Measurements from ENCODE around the gene SMARCB1.

The SMARCB1 gene

GRCh38 chr22:23877566-23877965 lies 90.8 kb downstream of the SMARCB1 start:
- no peak for ATAC-seq
- no peak for TF ChIP-seq ZNF70 (CRISPR knock-in tag; IDR thresholded peaks at IDR 0.05)
- no peak for TF ChIP-seq ARNTL (CRISPR knock-in tag; IDR thresholded peaks at IDR 0.05; ENCODE audit: borderline replicate concordance, low read depth)
- TF ChIP-seq ZNF8 (CRISPR knock-in tag; IDR thresholded peaks at IDR 0.05): no peak

GRCh38 chr22:23878219-23878618 lies 91.5 kb downstream of the SMARCB1 start:
- ATAC-seq: no peak
- TF ChIP-seq ZFP3 (CRISPR knock-in tag; IDR thresholded peaks at IDR 0.05): no peak
- TF ChIP-seq PPARA (CRISPR knock-in tag; IDR thresholded peaks at IDR 0.05; ENCODE audit: borderline replicate concordance): no peak
- TF ChIP-seq TOX (CRISPR knock-in tag; IDR thresholded peaks at IDR 0.05; ENCODE audit: borderline replicate concordance): no peak

GRCh38 chr22:23882370-23882769 lies 95.6 kb downstream of the SMARCB1 start:
- ATAC-seq: no peak
- TF ChIP-seq TCF4 (CRISPR knock-in tag; IDR thresholded peaks at IDR 0.05; ENCODE audit: borderline replicate concordance) (no peak), ZNF70 (CRISPR knock-in tag; IDR thresholded peaks at IDR 0.05) (no peak), SNAI2 (CRISPR knock-in tag; IDR thresholded peaks at IDR 0.05) (no peak), RARB (CRISPR knock-in tag; IDR thresholded peaks at IDR 0.05) (no peak), ISL1 (CRISPR knock-in tag; IDR thresholded peaks at IDR 0.05) (no peak), PPARA (CRISPR knock-in tag; IDR thresholded peaks at IDR 0.05; ENCODE audit: borderline replicate concordance) (no peak), ESRRG (CRISPR knock-in tag; IDR thresholded peaks at IDR 0.05) (no peak)

- no peak for TF ChIP-seq BACH2 (CRISPR knock-in tag; IDR thresholded peaks at IDR 0.05; ENCODE audit: borderline replicate concordance)
- no peak for TF ChIP-seq ZNF8 (CRISPR knock-in tag; IDR thresholded peaks at IDR 0.05)
- no peak for TF ChIP-seq POU6F1 (CRISPR knock-in tag; IDR thresholded peaks at IDR 0.05; ENCODE audit: borderline replicate concordance, low read depth)
- no peak for TF ChIP-seq ZNF565 (CRISPR knock-in tag; conservative IDR thresholded peaks at IDR 0.05; ENCODE audit: low read depth)
- TF ChIP-seq CREB5 (CRISPR knock-in tag; IDR thresholded peaks at IDR 0.05; ENCODE audit: low read depth): no peak
- no peak for TF ChIP-seq TOX (CRISPR knock-in tag; IDR thresholded peaks at IDR 0.05; ENCODE audit: borderline replicate concordance)
- TF ChIP-seq ESRRG (CRISPR knock-in tag; IDR thresholded peaks at IDR 0.05): no peak
- TF ChIP-seq PATZ1 (CRISPR knock-in tag; IDR thresholded peaks at IDR 0.05; ENCODE audit: borderline replicate concordance): no peak
- no peak for TF ChIP-seq SNAI2 (CRISPR knock-in tag; IDR thresholded peaks at IDR 0.05)
- no peak for TF ChIP-seq PPARA (CRISPR knock-in tag; IDR thresholded peaks at IDR 0.05; ENCODE audit: borderline replicate concordance)
- TF ChIP-seq ZC3H10 (CRISPR knock-in tag; IDR thresholded peaks at IDR 0.05): no peak
- TF ChIP-seq ZFP30 (CRISPR knock-in tag; IDR thresholded peaks at IDR 0.05): no peak
- no peak for ATAC-seq
These were observed 96.9 kb downstream of the SMARCB1 start for GRCh38 chr22:23883658-23884057.

- no peak for ATAC-seq
These were observed 97.4 kb downstream of the SMARCB1 start for GRCh38 chr22:23884140-23884539.

More at GRCh38 chr22:23884140-23884539, 97.4 kb downstream of the SMARCB1 start:
- TF ChIP-seq ZNF565 (CRISPR knock-in tag; conservative IDR thresholded peaks at IDR 0.05; ENCODE audit: low read depth) (no peak), TOX (CRISPR knock-in tag; IDR thresholded peaks at IDR 0.05; ENCODE audit: borderline replicate concordance) (no peak), CREB5 (CRISPR knock-in tag; IDR thresholded peaks at IDR 0.05; ENCODE audit: low read depth) (no peak), ESRRG (CRISPR knock-in tag; IDR thresholded peaks at IDR 0.05) (no peak), ISL1 (CRISPR knock-in tag; IDR thresholded peaks at IDR 0.05) (no peak), RARB (CRISPR knock-in tag; IDR thresholded peaks at IDR 0.05) (no peak), ZFP30 (CRISPR knock-in tag; IDR thresholded peaks at IDR 0.05) (no peak), ARNTL (CRISPR knock-in tag; IDR thresholded peaks at IDR 0.05; ENCODE audit: borderline replicate concordance, low read depth) (no peak), ZNF8 (CRISPR knock-in tag; IDR thresholded peaks at IDR 0.05) (no peak), CSDC2 (CRISPR knock-in tag; IDR thresholded peaks at IDR 0.05) (no peak), CSRNP3 (CRISPR knock-in tag; IDR thresholded peaks at IDR 0.05) (no peak), SNAI2 (CRISPR knock-in tag; IDR thresholded peaks at IDR 0.05) (no peak)
